Stimulated activated CD4-positive, alpha-beta T cell treated with anti-CD3 and anti-CD28 coated beads, Interleukin-1b, Interleukin-23, amount 100 ng/mL, for 24 hours (primary cell): ENCODE results near the gene ZFX.

Source experiments
- DNase-seq, 4 experiments: peaks; one replicate each; pipeline ENCODE4 v3.0.0-alpha.2; 2020; ENCODE audit warnings: low read depth in 4 of 4, low spot score in 1 of 4

Gene ZFX

DNA sequence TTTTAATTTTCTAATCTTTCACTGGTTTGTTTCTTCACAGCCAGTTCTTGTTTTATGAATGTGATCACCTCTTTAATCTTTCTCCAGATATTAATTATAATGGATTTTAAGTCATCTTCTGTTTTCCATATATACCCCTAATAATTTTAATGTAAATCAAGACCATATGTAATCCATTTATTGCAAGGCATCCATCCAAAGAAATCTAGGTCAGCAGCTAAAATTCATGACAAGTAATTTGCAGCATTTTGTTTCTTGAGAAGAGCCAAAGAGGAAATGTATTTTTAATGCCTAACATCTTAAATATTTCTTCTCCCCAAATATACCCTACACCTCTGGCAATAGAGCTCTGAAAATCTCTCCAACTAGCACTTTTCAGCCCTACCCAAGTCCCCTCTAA lies 83.3 kb downstream of the ZFX start:
- no peak for DNase-seq

DNA sequence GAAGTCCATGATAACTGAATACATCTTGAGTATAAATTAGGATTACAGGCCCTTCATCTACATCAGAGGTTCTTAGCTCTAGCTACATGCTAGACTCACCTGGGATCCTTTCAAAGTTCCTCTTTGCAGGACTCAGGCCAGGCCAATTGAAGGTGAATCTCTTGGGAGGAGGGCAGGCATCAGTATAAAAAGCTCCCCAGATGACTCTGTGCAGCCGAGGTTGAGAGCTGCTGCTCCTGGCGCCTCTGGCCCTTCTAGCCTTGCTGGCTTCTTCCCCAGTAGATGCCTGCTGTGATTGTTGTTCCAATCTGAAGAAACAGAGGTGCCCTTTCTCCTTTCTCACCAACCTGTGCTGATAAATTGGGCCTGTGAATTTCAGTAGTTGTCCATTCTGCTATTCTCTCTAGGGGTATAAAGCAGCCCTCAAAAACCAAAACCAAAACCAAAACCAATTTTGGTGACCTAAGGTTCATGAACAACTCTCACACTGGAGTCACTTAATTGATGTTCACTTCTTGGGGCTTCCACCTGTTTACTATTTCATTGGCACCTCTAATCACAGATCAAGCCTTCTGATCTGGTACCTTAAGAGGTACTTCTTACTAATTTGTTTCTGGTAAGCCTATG lies 85.7 kb downstream of the ZFX start:
- DNase-seq, result no peak

DNA sequence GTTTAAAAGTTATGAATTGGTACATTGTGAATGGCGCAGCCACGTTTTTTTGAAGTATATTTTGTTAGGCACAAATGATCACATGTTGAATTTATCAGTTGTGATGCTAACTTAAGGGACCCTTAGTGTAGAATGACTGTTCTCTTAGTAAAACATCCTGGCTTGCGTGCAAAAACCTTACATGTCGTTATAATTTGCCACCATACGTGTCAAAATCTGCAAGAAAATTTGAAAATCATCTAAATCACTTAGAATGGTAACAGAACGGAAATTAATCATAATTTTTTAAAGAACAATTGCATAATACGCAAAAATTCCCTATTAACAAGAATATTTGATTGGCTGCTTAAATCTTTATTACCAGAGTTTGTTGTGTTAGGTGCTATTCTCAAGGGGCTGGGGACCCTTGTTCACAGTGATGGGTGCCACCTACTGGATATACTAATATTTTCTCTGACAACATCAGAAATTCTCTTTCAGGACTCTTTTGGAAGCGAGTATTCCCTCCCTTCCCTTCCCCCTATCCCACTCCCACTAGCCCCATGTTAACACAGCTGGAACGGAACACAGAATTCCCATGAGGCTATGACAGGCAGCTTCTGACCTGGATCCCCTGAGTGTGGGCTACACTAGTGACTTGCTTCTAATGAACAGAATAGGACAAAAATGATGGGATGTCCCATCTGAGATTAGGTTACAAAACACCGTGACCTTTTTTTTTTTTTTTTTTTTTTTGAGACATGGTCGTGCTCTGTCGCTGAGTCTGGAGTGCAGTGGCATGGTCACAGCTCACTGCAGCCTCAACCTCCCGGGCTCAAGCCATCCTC lies 92.5 kb downstream of the ZFX start:
- DNase-seq, result no peak

DNA sequence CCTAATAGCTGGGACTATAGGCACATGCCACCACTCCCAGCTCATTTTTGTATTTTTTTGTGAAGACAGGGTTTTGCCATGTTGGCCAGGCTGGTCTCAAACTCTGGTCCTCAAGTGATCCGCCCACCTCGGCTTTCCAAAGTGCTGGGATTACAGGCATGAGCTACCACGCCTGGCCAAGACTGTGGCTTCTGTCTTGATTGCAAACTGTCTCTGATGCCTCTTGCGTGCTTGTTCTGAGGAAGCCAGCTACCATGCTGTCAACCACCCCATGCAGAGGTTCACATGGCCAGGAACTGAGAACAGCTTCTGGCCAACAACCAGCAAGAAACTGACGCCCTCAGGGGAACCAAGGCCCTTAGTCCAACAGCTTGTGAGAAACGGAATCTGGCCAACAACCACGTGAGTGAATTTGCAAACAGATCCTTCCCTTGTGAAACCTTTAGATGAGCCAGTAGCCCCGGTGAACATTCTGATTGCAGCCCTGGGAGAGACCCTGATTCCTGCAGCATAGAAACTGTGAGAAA lies 93.2 kb downstream of the ZFX start:
- DNase-seq, result no peak

DNA sequence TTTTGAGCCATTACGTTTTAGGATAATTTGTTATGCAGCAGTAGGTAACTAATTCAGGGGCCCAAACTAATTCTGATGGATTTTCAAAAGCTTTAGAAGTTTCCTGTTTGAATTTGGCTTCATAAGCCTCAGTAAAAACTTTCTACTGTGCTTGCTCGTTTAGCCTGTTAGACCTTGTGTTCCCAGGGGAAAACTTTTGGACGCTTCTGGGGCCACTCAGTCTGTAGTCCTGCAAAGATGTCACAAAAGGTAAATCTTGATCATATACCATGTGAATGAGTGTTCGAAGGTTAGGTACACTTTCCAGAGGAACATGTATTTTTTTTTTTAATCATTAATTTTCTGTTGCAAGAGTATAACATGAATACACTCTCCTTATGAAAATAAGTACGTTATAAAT lies 93.7 kb downstream of the ZFX start:
- DNase-seq, result no peak

DNA sequence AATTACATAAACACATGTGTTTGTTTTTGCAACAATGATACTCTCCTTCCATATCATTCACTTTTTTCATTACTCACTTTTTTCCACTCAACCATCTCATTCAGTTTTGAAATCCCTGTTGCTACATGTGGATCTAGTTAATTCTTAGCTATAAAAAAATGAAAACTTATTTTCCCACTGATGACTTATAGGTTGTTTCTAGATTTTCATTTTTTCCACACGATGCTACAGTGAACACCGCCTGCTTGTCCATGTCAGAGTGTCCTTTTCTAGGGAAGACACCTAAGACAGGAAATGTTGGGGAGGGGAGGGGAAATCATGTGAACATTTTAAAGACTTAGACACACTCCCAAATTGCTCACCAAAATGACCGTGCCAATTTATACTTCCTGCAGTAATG lies 94.2 kb downstream of the ZFX start:
- DNase-seq, result no peak

DNA sequence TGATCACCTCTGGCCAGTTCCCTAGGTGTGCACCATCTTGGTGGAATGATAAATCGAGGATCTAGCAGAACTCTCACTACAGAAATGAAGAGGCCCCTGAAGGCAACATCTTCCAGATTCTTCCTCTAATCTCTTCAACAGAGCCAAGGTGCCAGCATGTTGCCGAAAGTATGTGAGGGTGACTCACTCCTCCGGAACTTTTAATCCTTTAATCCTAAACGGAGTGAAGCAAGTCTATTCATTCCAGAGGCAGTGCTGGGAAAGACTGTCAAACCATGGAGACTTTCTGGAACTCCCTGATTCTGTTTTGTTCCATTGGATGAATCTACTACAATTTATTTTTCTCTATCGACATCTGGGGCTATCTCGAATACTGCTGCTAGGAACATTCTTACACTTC lies 95.7 kb downstream of the ZFX start:
- no peak for DNase-seq

DNA sequence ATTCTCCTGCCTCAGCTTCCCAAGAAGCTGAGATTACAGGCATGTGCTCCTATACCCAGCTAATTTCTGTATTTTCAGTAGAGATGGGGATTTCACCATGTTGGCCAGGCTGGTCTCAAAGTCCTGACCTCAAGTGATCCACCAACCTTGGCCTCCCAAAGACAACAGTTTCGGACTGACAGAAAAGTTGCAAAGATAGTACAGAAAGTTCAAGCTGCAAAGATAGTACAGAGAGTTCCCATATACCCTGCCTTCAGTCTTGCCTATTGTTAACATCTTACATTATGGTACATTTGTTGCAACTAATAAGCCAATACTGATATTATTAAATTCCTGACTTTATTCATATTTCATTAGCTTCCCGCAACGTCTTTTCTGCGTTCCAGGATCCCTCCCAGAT lies 98.5 kb downstream of the ZFX start:
- no peak for DNase-seq

DNA sequence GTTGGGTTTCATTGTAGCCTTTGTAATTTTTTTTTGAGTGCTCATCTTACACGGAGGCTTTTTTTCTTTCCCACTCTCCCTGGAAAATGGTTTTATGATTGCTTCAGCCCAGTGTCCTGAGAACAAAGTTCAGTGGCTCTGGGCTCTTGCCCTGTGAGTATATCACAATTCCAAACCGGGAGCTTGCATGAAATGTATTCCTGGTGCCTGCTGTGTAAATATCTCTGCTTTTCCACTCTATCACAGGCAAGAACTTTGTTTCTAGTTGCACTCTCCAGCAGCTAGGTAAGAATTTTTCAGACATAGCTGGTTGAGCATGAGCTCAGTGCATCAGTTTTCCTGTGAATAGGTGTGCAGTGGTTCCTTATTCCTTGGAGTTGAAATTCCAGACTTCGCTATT lies 103.5 kb downstream of the ZFX start:
- DNase-seq, result no peak

DNA sequence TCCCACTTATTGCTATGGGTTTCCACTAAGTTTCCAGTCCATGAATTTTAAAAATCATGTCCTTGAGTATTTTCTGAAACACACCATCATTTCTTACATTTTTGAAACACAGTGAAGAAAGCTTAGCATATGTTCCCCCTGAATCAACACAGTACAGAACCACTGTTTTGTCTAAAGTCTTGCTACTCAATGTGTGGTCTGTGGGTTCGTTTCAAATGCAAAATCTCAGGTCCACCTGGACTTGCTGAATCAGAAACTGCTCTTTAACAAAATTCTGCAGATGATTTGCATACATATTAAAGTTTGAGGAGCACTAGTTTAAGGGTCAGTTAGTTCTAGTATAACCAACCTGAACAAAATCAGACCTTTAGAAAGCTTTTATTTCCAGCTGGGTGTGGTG lies 103.9 kb downstream of the ZFX start:
- no peak for DNase-seq

DNA sequence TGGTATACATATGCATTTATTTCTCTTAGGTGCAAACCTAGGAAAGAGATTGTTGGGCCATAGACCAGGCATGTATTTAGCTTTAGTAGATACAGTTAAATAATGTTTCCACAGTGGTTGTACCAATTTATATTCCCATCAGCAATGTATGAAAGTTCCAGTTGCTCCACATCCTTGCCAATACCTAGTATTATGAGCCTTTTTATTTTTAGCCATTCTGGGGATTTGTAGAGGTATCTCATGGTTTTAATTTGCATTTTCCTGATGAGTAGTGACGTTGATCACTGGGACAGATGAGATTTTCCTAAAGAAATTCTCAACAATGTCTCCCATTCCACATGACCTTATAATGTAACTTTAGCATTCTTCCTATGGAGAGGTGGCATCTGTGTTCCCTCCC lies 107.5 kb downstream of the ZFX start:
- no peak for DNase-seq

DNA sequence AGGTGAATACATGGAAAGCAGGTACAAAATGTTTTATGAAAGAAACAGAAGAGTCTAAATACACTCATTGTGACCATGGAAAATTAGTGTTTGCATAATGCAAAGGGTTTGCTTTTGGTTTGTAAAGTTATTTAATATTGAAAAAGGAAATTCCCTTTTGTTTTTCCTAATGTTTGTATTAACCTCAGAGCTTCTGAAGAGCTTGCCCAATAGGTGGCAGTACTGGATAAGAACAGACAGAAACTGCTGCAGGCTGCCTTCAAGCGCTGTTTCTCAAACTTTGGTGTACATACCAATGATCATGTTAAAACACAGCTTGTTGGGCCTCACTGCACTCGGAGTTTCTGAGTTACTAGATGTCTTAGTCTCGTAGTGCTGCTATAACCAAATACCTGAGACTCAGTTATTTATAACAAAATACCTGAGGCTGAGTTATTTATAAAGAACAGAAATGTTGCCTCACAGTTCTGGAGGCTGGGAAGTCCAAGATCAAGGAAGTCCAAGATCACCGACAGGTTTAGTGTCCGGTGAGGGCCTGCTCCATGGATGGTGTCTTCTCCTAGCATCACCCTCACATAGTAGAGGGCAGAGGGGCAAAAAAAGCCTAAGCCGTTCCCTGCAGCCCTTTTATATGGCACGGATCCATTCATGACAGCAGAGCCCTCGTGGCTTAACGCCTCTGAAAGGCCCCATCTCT lies 110.2 kb downstream of the ZFX start:
- DNase-seq, result no peak

DNA sequence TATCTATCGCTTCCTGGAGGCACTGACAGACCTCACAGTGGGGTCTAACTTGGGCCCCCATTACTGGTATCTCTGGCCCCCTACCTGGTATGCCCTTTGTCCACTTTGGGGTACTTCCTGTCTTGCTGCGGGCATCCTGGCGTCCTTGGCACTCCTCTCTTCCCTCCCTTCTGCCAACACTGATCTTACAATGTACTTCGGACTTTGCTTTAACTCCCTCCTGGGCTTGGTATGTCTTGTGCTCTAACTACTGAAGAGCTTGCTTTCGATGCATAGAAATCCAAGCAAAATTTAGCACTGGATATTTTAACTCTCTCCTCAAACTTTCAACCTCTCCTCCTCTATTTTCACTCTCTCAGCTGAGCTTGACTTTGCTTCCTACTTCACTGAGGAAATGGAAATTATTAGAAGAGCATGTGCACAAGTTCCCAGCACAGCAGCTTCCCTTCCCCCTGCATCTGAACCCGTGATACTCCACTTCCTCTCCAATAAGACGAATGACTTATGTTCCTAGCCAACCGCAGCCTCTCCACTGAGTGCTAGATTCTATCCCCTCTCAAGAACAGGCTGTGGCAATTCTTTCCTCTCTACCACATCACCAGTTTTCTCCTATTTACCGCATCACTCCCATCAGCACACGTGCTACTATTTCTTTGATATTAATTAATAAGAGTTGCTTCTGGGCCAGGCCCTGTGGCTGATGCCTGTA lies 111.5 kb downstream of the ZFX start:
- DNase-seq, result peak in 1 of 4 experiments; percentile 4

DNA sequence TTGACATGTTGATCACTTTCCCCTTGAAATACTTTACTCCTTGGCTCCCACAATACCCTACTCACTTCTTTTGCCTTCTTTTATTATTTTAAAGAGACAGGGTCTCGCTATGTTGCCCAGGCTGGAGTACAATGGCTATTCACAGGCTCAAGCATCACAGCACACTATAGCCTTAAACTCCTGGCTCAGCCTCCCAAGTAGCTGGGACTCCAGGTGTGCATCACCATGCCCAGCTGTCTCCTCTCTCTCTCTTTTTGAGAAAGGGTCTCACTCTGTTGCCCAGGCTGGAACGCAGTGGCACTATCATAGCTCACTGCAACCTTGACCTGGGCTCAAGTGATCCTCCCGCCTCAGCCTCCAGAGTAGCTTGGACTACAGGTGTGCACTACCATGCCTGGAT lies 112.8 kb downstream of the ZFX start:
- DNase-seq, result no peak

DNA sequence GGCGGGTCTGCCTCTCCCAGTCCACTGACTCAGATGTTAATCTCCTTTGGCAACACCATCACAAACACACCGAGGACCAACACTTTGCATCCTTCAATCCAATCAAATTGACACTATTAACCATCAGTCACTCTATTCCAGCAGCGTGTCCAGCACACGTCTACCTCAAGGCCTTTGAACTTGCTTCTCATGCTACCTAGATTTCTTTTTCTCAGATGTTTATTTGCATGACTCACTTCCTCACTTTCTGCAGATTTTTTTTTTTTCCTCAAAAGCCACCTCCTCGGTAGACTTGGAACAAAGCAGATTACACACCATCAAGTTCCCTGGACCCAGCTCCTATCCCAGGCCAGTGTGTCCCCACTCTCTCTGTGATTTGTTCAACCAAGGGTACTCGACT lies 114.9 kb downstream of the ZFX start:
- DNase-seq, result no peak
